AG09309 (cell line): ENCODE measurements around the gene CRISP1.
"Not testable (repeated sequence)": the region's sequence is repeated elsewhere in the genome, so short reads cannot be mapped to it uniquely, and the experiment has no call there.

Source experiments
- DNase-seq: peaks from one replicate; pipeline ENCODE4 v3.0.0-alpha.2; 2010; ENCODE audit warnings: low read depth
- H3K4me3 ChIP-seq: 2 replicates; pipeline ENCODE4 v1.5.1; 2011; ENCODE audit warnings: mild to moderate bottlenecking, low read depth, low read length, moderate library complexity; ENCODE audit not compliant: control insufficient read depth
- TF ChIP-seq, protein P1 (sequence below): IDR thresholded peaks from 2 replicates; pipeline ENCODE4 v1.5.1; 2011; ENCODE audit warnings: mild to moderate bottlenecking, low read depth, low read length, inconsistent platforms; ENCODE audit not compliant: insufficient read depth, control insufficient read depth; ENCODE audit errors: missing control alignments

Gene CRISP1

DNA sequence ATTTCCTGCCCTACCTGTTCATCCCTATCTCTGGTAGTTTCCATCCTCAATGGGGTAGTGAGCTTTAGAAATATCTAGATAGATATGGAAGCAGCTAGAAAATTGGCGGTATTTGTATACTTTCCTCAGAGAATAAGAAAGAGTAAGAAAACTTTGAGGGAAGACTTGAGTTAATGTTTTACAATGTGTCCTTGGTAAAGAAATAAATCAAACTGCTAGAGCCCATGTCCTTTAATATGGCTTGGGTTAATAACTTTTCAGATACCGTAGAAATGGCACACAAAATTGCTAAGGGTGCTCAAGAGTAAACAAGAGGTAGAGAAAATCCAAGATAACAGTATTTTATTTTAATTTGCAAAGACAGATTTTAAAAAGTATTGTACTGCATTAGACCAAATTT, 51.2 kb downstream of the CRISP1 start:
- no peak overlapping the region for H3K4me3 ChIP-seq
- TF ChIP-seq, protein P1, sequence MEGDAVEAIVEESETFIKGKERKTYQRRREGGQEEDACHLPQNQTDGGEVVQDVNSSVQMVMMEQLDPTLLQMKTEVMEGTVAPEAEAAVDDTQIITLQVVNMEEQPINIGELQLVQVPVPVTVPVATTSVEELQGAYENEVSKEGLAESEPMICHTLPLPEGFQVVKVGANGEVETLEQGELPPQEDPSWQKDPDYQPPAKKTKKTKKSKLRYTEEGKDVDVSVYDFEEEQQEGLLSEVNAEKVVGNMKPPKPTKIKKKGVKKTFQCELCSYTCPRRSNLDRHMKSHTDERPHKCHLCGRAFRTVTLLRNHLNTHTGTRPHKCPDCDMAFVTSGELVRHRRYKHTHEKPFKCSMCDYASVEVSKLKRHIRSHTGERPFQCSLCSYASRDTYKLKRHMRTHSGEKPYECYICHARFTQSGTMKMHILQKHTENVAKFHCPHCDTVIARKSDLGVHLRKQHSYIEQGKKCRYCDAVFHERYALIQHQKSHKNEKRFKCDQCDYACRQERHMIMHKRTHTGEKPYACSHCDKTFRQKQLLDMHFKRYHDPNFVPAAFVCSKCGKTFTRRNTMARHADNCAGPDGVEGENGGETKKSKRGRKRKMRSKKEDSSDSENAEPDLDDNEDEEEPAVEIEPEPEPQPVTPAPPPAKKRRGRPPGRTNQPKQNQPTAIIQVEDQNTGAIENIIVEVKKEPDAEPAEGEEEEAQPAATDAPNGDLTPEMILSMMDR: no peak
- no peak for DNase-seq

DNA sequence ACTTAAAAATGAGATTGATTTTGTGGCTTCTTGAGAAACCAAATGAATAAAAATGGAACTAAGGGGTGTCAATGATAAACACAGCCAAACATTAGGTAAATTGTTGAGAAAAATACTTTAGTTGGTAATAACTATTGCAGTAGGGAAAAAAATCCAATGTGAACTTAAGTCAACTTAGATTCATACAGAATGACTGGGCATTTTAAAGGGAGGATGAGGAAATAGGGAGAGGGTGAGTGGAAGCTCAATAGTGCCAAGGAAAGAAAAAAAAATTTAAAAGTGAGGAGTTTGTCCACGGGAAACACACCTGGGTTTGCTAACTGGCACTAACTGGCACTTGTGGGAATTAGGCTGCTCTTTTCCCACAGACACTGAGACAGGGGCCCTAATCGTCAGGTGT, 53.1 kb downstream of the CRISP1 start:
- DNase-seq: no peak
- TF ChIP-seq, protein P1: no peak
- H3K4me3 ChIP-seq: no peak overlapping the region

DNA sequence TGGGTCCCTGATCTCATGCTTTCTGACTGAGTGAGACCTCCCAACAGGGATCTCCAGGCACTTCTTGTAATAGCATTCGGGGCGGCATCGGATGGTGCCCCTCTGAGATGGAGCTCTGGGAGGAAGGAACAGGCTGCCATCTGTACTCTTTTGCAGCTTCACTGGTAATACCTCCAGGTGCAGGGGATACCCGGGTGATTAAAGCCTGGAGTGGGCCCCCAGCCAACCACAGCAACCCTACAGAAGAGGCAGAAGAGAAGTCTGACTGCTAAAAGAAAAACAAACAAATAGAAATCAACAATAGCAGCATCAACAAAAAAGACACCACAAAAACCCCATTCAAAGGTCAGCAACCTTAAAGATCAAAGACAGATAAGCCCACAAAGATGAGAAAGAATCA, 60.2 kb downstream of the CRISP1 start:
- H3K4me3 ChIP-seq: no peak overlapping the region
- TF ChIP-seq, protein P1: no peak
- DNase-seq: no peak

DNA sequence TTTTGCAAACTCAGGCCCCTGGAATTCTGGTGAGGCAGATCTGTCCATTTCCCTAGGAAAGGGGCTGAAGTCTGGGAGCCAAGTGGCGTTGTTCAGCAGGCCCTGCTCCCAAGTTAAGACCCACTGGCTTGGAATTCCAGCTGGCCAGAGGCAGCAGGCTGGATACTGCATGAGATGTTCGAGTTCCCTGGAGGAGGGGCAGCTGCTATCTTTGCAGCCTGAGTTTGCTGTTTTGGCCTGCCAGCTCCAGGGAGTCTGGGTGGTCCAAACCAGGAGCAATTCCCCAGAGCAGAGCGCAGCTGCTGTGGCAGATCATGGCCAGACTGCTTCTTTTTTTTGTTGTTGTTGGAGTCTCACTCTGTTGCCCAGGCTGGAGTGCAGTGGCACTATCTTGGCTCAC, 61.1 kb downstream of the CRISP1 start:
- no peak for DNase-seq
- no peak overlapping the region for H3K4me3 ChIP-seq
- TF ChIP-seq, protein P1: no peak

DNA sequence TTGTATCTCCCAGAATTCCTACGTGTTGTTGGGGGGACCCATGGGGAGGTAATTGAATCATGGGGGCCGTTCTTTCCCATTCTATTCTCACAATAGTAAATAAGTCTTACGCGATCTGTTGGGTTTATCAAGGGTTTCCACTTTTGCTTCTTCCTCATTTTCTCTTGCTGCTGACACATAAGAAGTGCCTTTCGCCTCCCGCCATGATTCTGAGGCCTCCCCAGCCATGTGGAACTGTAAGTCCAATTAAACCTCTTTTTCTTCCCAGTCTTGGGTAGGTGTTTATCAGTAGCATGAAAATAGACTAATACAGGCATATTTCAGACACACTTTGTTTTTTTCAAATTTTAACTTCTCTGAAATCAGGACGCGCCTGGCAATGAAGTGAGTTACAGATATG, 64.8 kb downstream of the CRISP1 start:
- no peak for DNase-seq
- H3K4me3 ChIP-seq: no peak overlapping the region
- TF ChIP-seq, protein P1: no peak

DNA sequence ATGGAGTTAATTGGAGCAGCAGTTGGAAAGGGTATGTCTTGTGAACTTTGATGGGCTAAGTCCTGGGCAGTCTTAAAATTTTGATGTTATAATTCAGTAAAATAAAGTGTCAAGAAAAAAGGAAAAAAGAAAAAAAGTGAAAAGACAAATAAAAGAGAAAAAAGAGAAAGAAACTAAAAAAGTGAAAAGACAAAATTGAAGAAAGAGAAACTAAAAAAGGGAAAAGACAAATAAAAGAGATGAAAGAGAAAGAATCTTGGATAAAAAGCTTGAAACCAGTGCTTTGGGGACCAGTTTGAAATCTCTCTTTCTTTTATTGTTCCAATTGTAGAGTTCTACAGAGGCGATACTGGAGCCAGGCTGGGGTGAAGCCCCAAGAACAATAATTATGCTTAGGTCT, 67.2 kb downstream of the CRISP1 start:
- DNase-seq: no peak
- H3K4me3 ChIP-seq: no peak overlapping the region

DNA sequence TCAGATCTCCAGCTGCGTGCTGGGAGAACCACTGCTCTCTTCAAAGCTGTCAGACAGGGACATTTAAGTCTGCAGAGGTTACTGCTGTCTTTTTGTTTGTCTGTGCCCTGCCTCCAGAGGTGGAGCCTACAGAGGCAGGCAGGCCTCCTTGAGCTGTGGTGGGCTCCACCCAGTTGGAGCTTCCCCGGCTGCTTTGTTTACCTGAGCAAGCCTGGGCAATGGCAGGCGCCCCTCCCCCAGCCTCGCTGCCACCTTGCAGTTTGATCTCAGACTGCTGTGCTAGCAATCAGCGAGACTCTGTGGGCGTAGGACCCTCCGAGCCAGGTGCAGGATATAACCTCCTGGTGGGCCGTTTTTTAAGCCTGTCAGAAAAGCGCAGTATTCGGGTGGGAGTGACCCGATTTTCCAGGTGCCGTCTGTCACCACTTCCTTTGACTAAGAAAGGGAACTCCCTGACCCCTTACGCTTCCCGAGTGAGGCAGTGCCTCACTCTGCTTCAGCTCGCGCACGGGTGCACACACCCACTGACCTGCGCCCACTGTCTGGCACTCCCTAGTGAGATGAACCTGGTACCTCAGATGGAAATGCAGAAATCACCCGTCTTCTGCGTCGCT, 69.4 kb downstream of the CRISP1 start:
- not testable (repeated sequence) for DNase-seq, H3K4me3 ChIP-seq

More for the DNA sequence above, 67.2 kb downstream of the CRISP1 start:
- TF ChIP-seq, protein P1: no peak
